ENCODE data around the gene MCC. TPM values are rescaled to one million over a fixed set of nuclear protein-coding genes. Genes with fewer than 3 reads are reported as not detected.

MCC gene
- total RNA-seq, 1 experiment from 2014 or later: 7.6 TPM

GRCh38 chr5:113450462-113450861, 37.8 kb downstream of the MCC start:
- Mint-ChIP-seq H3K4me3 (no peak overlapping the region), H3K4me1 (no peaks in the 10 kb centered on the region), H3K9me3 (peaks cover 3 to 4% of the 10 kb centered on the region in 2 experiments; a peak in 2 of 5 replicates), H3K27me3 (ENCODE audit: low read depth) (no peaks in the 10 kb centered on the region), H3K36me3 (ENCODE audit: insufficient read depth in 1 of 3, low read depth in 3 of 3) (peaks cover 0 to 1% (median 0%) of the 10 kb centered on the region in 3 experiments; a peak in 1 of 7 replicates), H3K27ac (no peak overlapping the region)
- no peak overlapping the region for H3K56ac ChIP-seq (ENCODE audit: insufficient read length, low read depth, low read length)
- H3K79me1 ChIP-seq (ENCODE audit: insufficient read depth, low read depth, low read length, poor library complexity, severe bottlenecking): no peaks in the 10 kb centered on the region
- DNase-seq: no peak
- H3K4ac ChIP-seq (ENCODE audit: low read depth, low read length): no peak overlapping the region
- no peaks in the 10 kb centered on the region for H3K27me3 ChIP-seq (ENCODE audit: insufficient read depth, low read length)
- H2AFZ ChIP-seq (ENCODE audit: low read length): no peak overlapping the region
- no CpG with 5 or more reads among the region's 2 CpGs for WGBS (ENCODE audit: extremely low coverage, insufficient read length, low lambda C conversion rate)
- H4K5ac ChIP-seq (ENCODE audit: insufficient read length, low read depth, low read length): no peak overlapping the region
- H3T11ph ChIP-seq (ENCODE audit: low read length): no peak overlapping the region
- no peaks in the 10 kb centered on the region for H3K23me2 ChIP-seq (ENCODE audit: insufficient read length, low read depth, low read length, poor library complexity, severe bottlenecking)
- no peaks in the 10 kb centered on the region for H4K20me1 ChIP-seq (ENCODE audit: control insufficient read depth, insufficient read depth, insufficient read length)
- no peak overlapping the region for H4K8ac ChIP-seq (replicated peaks; ENCODE audit: insufficient read length, low read depth, low read length)
- no peak overlapping the region for H3K14ac ChIP-seq (ENCODE audit: insufficient read depth, low read length)
- H4K91ac ChIP-seq (ENCODE audit: insufficient read length, low read depth, low read length): no peak overlapping the region
- no peak overlapping the region for H3K4me2 ChIP-seq (ENCODE audit: insufficient read depth, insufficient read length, low read length)
- no peak overlapping the region for H2AK5ac ChIP-seq (ENCODE audit: insufficient read length, low read length)
- H2BK120ac ChIP-seq (ENCODE audit: low read depth, low read length, poor library complexity, severe bottlenecking): no peak overlapping the region
- H2BK5ac ChIP-seq (ENCODE audit: insufficient read length, low read length): no peak overlapping the region
- H3K18ac ChIP-seq (ENCODE audit: insufficient read length, low read depth, low read length): no peak overlapping the region
- H3K27ac ChIP-seq (ENCODE audit: insufficient read length, low read depth, low read length): no peak overlapping the region
- no peak overlapping the region for H2BK15ac ChIP-seq (ENCODE audit: low read depth, low read length)
- H3K9me3 ChIP-seq (ENCODE audit: control insufficient read depth, low read depth, low read length): no peaks in the 10 kb centered on the region
- no peak overlapping the region for H2BK20ac ChIP-seq (ENCODE audit: low read depth, low read length, poor library complexity, severe bottlenecking)
- no peak overlapping the region for H3K9ac ChIP-seq (ENCODE audit: extremely low read depth, insufficient read length, low read length)
- H3K79me2 ChIP-seq (ENCODE audit: insufficient read depth, low read length): no peaks in the 10 kb centered on the region
- TF ChIP-seq, protein P1, sequence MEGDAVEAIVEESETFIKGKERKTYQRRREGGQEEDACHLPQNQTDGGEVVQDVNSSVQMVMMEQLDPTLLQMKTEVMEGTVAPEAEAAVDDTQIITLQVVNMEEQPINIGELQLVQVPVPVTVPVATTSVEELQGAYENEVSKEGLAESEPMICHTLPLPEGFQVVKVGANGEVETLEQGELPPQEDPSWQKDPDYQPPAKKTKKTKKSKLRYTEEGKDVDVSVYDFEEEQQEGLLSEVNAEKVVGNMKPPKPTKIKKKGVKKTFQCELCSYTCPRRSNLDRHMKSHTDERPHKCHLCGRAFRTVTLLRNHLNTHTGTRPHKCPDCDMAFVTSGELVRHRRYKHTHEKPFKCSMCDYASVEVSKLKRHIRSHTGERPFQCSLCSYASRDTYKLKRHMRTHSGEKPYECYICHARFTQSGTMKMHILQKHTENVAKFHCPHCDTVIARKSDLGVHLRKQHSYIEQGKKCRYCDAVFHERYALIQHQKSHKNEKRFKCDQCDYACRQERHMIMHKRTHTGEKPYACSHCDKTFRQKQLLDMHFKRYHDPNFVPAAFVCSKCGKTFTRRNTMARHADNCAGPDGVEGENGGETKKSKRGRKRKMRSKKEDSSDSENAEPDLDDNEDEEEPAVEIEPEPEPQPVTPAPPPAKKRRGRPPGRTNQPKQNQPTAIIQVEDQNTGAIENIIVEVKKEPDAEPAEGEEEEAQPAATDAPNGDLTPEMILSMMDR (conservative IDR thresholded peaks at IDR 0.05): no peak
- H3K23ac ChIP-seq (ENCODE audit: insufficient read length, low read depth, low read length): no peak overlapping the region
- no peaks in the 10 kb centered on the region for H3K4me1 ChIP-seq (ENCODE audit: insufficient read depth, low read length)
- H2BK12ac ChIP-seq (ENCODE audit: insufficient read length, low read depth, low read length): no peak overlapping the region

Data from H9 (cell line).